Astrocyte (in vitro differentiated cells and primary cell): ENCODE data around the gene ZFHX3.

ENCODE experiments used
- EZH2 ChIP-seq: IDR thresholded peaks from 2 replicates; pipeline ENCODE4 v1.6.1; 2012; ENCODE audit warnings: mild to moderate bottlenecking, low read length, inconsistent platforms; ENCODE audit not compliant: insufficient read depth
- TF ChIP-seq, protein P1 (sequence below): IDR thresholded peaks from 2 replicates; pipeline ENCODE4 v1.5.1; 2011; ENCODE audit warnings: low read depth, mild to moderate bottlenecking, inconsistent platforms, low read length, moderate library complexity; ENCODE audit not compliant: insufficient read depth

DNA sequence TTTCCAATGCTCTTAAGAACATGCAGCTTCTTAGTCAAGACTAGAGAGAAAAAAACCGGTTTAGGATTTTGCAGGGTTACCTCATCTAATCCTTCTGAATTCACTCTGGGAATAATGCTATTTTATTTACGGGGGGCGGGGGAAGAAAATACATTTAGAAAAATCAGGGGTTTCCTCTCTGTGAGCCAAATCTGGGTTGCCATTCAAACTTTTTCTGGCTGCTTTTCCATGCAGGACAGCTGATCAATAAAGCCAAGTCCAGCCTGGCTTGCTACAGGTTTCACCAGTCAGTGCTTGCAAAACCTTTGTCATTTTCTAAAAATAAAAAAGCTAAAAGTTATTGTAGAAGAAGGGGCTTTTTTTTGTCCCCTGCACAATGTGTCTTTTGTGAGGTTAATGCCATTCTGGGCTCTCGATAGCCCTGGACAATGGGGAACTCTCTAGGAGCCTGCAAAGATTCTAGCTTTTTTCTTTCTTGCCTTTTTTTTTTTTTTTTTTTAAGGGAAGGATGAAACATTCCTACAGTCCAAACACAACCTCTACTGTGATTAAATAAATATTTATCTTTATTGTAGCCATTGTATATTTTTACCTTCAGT lies 13.1 kb upstream of the ZFHX3 start:
- TF ChIP-seq, protein P1, sequence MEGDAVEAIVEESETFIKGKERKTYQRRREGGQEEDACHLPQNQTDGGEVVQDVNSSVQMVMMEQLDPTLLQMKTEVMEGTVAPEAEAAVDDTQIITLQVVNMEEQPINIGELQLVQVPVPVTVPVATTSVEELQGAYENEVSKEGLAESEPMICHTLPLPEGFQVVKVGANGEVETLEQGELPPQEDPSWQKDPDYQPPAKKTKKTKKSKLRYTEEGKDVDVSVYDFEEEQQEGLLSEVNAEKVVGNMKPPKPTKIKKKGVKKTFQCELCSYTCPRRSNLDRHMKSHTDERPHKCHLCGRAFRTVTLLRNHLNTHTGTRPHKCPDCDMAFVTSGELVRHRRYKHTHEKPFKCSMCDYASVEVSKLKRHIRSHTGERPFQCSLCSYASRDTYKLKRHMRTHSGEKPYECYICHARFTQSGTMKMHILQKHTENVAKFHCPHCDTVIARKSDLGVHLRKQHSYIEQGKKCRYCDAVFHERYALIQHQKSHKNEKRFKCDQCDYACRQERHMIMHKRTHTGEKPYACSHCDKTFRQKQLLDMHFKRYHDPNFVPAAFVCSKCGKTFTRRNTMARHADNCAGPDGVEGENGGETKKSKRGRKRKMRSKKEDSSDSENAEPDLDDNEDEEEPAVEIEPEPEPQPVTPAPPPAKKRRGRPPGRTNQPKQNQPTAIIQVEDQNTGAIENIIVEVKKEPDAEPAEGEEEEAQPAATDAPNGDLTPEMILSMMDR = no peak
- no peak for TF ChIP-seq EZH2
